Kidney (tissue), 14 donors: ENCODE measurements around the gene NKD2. TPM values are rescaled to one million over a fixed set of nuclear protein-coding genes. Genes with fewer than 3 reads are reported as not detected.
A peak's percentile ranks its signal among the peaks of the same experiment; 100 is the strongest.

Experiments
- DNase-seq, 5 donors: peaks; one replicate each; pipeline ENCODE4 v3.0.0-alpha.2; 2013 to 2020
- FAIRE-seq: peaks from 2 replicates; lab custom pipeline; 2012; peaks lifted over from hg19 to GRCh38; lab: Jason Lieb, UNC
- H3K27ac ChIP-seq, 2 donors: one replicate each; pipeline ENCODE4 v1.7.0; 2013; ENCODE audit warnings: low read depth in 2 of 2, low read length in 2 of 2, inconsistent platforms in 1 of 2
- H3K27me3 ChIP-seq: one replicate; pipeline ENCODE4 v1.7.1; 2013; ENCODE audit warnings: low read length, inconsistent platforms; ENCODE audit not compliant: control insufficient read depth, insufficient read depth
- H3K36me3 ChIP-seq, 3 donors: one replicate each; pipeline versions ENCODE4 v1.7.0 to v1.7.1; 2013; ENCODE audit warnings: low read length in 3 of 3, control low read depth in 1 of 3, inconsistent platforms in 1 of 3; ENCODE audit not compliant: insufficient read depth in 3 of 3, control insufficient read depth in 2 of 3
- H3K4me1 ChIP-seq, 3 donors: one replicate each; pipeline versions ENCODE4 v1.7.0 to v1.7.1; 2013; ENCODE audit warnings: low read length in 3 of 3, inconsistent platforms in 1 of 3, low read depth in 1 of 3; ENCODE audit not compliant: control insufficient read depth in 2 of 3, insufficient read depth in 2 of 3
- H3K4me3 ChIP-seq, 3 donors: one replicate each; pipeline versions ENCODE4 v1.7.0 to v1.8.1; 2013; ENCODE audit warnings: low read length in 3 of 3, control low read depth in 1 of 3, inconsistent platforms in 1 of 3
- H3K9ac ChIP-seq, 3 donors: one replicate each; pipeline versions ENCODE4 v1.7.0 to v1.7.1; 2013; ENCODE audit warnings: low read length in 3 of 3, control low read depth in 1 of 3, inconsistent platforms in 1 of 3
- H3K9me3 ChIP-seq, 3 donors: one replicate each; pipeline versions ENCODE4 v1.7.0 to v1.7.1; 2013; ENCODE audit warnings: low read length in 3 of 3, control low read depth in 1 of 3, inconsistent platforms in 1 of 3; ENCODE audit not compliant: control insufficient read depth in 2 of 3, insufficient read depth in 1 of 3
- CTCF ChIP-seq: IDR thresholded peaks from 3 replicates; pipeline ENCODE4 v1.5.1; 2012; ENCODE audit warnings: mild to moderate bottlenecking, moderate library complexity, borderline replicate concordance; ENCODE audit not compliant: insufficient read depth; ENCODE audit errors: extremely low read depth
- intact Hi-C: fragments of 100-400 bp; cut with DNase I; formaldehyde crosslinking; loops from one replicate; pipeline ENCODE4 v1.11.1; 2022
- polyA plus RNA-seq: library from polyadenylated mRNA; stranded (reverse); fragments of 350-450 nt; fragmentation: Illumina TruSeq; extraction: RNeasy Lipid Tissue Mini Kit (QIAGEN cat#74804); gene quantifications from one replicate; pipeline ENCODE4 v1.2.3, GENCODE V29; 2014; ENCODE audit warnings: low read depth, low replicate concordance; ENCODE audit not compliant: insufficient read depth
- total RNA-seq: library from RNA; stranded (reverse); fragmentation: NEBNext Ultra II Directional; extraction: Animal tissue kit (Norgen Biotek cat#: 25700); gene quantifications from one replicate; pipeline ENCODE4 v1.2.1, GENCODE V29; 2021
- donor health status: control.
- donor health status: control.
- donor health status: control.
- donor health status: control.
- donor health status: control.
- donor health status: DM: yes; HTN: yes; CAD: no.
- donor health status: Normal renal cell carcinoma (clear cell type).

Gene NKD2
- total and polyA plus RNA-seq, 2 donors from 2014 or later = 7.9 to 14.1 TPM

- intact Hi-C loops = no loop called here
- Histone ChIP-seq H3K9me3 (peaks cover 0 to 3% (median 0%) of the 10 kb centered on the region in 3 donors), H3K27ac (peak overlapping the region; percentile 40 to 60), H3K9ac (no peak overlapping the region), H3K4me3 (no peak overlapping the region), H3K36me3 (no peaks in the 10 kb centered on the region), H3K27me3 (no peaks in the 10 kb centered on the region), H3K4me1 (peaks cover 0 to 12% (median 4%) of the 10 kb centered on the region in 3 donors)
- FAIRE-seq = no peak
- DNase-seq = peak in 2 of 5 donors; percentile 85 to 91
- peak; percentile 44 for TF ChIP-seq CTCF
Observed at GRCh38 chr5:989961-990530, 18.6 kb upstream of the NKD2 start.

- TF ChIP-seq CTCF = no peak
- intact Hi-C loops = no loop called here
- H3K9me3 ChIP-seq = peaks cover 0 to 3% (median 0%) of the 10 kb centered on the region in 3 donors
- H3K36me3 ChIP-seq = no peaks in the 10 kb centered on the region
- FAIRE-seq = no peak
- H3K27ac ChIP-seq = no peak overlapping the region
- peak in 1 of 5 donors; percentile 65 for DNase-seq
- no peak overlapping the region for H3K4me3 ChIP-seq
- H3K4me1 ChIP-seq = peaks cover 0 to 12% (median 4%) of the 10 kb centered on the region in 3 donors
- H3K9ac ChIP-seq = no peak overlapping the region
- H3K27me3 ChIP-seq = no peaks in the 10 kb centered on the region
Observed at GRCh38 chr5:991472-992267, 16.9 kb upstream of the NKD2 start.

- no peak overlapping the region for H3K4me3 ChIP-seq
- intact Hi-C loops = no loop called here
- peaks cover 3 to 19% (median 4%) of the 10 kb centered on the region in 3 donors for H3K4me1 ChIP-seq
- TF ChIP-seq CTCF = no peak
- peak overlapping the region; percentile 32 to 47 for H3K27ac ChIP-seq
- H3K9me3 ChIP-seq = no peaks in the 10 kb centered on the region
- DNase-seq (no peak), FAIRE-seq (no peak)
- no peaks in the 10 kb centered on the region for H3K27me3 ChIP-seq
- H3K9ac ChIP-seq = no peak overlapping the region
- H3K36me3 ChIP-seq = no peaks in the 10 kb centered on the region
Observed at GRCh38 chr5:994272-994607, 14.4 kb upstream of the NKD2 start.
